ENCODE measurements around the gene RPS25. TPM values are rescaled to one million over a fixed set of nuclear protein-coding genes. Genes with fewer than 3 reads are reported as not detected.
"Not testable (repeated sequence)": the region's sequence is repeated elsewhere in the genome, so short reads cannot be mapped to it uniquely, and the experiment has no call there.

The RPS25 gene
- total and polyA plus RNA-seq, 2 donors = 904 to 1,476 TPM

DNA sequence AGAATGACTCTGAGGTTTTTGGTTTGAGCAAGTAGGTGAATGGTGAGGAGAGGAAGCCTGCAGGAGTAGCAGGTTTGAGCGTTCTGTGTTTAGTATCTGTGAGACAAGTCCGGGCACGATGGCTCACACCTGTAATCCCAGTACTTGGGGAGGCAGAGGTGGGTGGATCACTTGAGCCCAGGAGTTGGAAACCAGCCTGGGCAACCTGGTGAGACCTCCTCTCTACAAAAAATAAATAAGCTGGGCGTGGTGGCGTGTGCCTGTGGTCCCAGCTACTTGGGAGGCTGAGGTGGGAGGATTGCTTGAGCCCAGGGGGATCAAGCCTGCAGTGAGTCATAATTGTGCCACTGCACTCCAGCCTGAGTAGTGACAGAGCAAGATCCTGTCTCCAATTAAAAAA lies 29.9 kb downstream of the RPS25 start:
- DNase-seq (ENCODE audit: extremely low spot score) = peak; percentile 45
- WGBS = 85% methylated on average over 5 of the region's 5 CpGs
- H3K36me3 ChIP-seq (ENCODE audit: insufficient read depth) = no peaks in the 10 kb centered on the region
- no peak overlapping the region for H3K27ac ChIP-seq (ENCODE audit: low read depth)
- H3K4me1 ChIP-seq (ENCODE audit: insufficient read depth) = no peaks in the 10 kb centered on the region
- H3K4me3 ChIP-seq (ENCODE audit: low read depth, low read length) = no peak overlapping the region

DNA sequence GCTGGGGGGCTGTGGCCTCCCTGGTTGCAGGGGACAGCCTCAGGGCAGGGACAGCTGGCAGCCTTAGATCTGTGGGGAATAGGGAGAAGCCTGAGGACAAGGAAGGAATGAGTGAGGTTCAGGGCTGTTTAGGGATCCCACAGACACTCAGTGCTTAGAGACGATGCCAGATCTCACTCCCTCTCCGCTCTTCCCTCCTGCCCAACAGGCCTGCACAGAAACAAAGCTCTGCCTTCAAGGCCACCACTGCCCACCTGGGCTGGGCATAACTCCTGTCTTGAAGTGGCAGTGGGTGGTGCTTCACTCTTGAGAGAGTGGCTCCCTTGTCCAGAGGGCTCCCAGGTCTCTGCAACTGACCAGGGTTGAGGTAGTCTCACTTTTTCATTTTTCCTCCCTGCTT lies 33.3 kb downstream of the RPS25 start:
- no peak overlapping the region for H3K27ac ChIP-seq (ENCODE audit: low read depth)
- 67% methylated on average over 2 of the region's 2 CpGs for WGBS
- no peaks in the 10 kb centered on the region for H3K36me3 ChIP-seq (ENCODE audit: insufficient read depth)
- no peaks in the 10 kb centered on the region for H3K4me1 ChIP-seq (ENCODE audit: insufficient read depth)
- no peak for DNase-seq (ENCODE audit: extremely low spot score)
- H3K4me3 ChIP-seq (ENCODE audit: low read depth, low read length) = no peak overlapping the region

- not testable (repeated sequence) for H3K36me3 ChIP-seq (ENCODE audit: insufficient read depth); H3K27ac ChIP-seq (ENCODE audit: low read depth)
Measured at GRCh38 chr11:118984337-118984736, 33.8 kb downstream of the RPS25 start.

DNA sequence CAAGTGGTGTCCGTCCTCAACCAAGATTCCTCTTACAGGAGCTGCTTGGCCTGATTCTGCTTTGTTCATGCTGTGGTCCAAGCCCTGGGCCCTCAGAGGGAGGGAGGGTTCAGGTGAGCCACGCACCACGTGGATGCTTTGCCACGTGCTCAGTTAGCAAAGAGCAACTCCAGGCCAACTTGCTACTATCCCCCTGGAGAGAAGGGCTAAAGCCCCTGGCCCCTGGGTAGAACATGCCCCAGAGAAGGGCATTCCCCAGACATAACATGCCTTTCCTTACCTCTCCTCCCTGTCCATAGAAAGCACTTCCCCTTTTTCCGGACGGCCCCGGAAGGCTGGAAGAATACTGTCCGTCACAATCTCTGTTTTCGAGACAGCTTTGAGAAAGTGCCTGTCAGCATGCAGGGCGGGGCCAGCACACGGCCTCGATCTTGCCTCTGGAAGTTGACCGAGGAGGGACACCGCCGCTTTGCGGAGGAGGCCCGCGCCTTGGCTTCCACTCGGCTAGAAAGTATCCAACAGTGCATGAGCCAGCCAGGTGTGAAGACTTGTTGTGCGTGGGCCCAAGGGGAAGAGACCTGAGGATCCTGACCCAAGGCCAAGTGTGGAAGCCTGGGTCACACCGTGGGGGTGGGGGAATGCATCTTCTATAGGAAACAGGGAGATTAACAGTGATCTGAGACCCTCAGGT lies 37.8 kb downstream of the RPS25 start:
- no peak overlapping the region for H3K27ac ChIP-seq (ENCODE audit: low read depth)
- no peaks in the 10 kb centered on the region for H3K36me3 ChIP-seq (ENCODE audit: insufficient read depth)
- 29% methylated on average over 21 of the region's 21 CpGs for WGBS
- no peak overlapping the region for H3K4me3 ChIP-seq (ENCODE audit: low read depth, low read length)
- DNase-seq (ENCODE audit: extremely low spot score) = no peak
- H3K4me1 ChIP-seq (ENCODE audit: insufficient read depth) = no peaks in the 10 kb centered on the region

More at GRCh38 chr11:118984337-118984736, 33.8 kb downstream of the RPS25 start:
- not testable (repeated sequence) for H3K4me3 ChIP-seq (ENCODE audit: low read depth, low read length); DNase-seq (ENCODE audit: extremely low spot score); H3K4me1 ChIP-seq (ENCODE audit: insufficient read depth)
- 69% methylated on average over 8 of the region's 8 CpGs for WGBS

GRCh38 chr11:118979434-118979833 lies 38.7 kb downstream of the RPS25 start:
- 39% methylated on average over 9 of the region's 9 CpGs for WGBS
- DNase-seq (ENCODE audit: extremely low spot score) = no peak
- Histone ChIP-seq H3K36me3 (ENCODE audit: insufficient read depth) (no peaks in the 10 kb centered on the region), H3K27ac (ENCODE audit: low read depth) (no peak overlapping the region), H3K4me3 (ENCODE audit: low read depth, low read length) (no peak overlapping the region), H3K4me1 (ENCODE audit: insufficient read depth) (no peaks in the 10 kb centered on the region)

DNA sequence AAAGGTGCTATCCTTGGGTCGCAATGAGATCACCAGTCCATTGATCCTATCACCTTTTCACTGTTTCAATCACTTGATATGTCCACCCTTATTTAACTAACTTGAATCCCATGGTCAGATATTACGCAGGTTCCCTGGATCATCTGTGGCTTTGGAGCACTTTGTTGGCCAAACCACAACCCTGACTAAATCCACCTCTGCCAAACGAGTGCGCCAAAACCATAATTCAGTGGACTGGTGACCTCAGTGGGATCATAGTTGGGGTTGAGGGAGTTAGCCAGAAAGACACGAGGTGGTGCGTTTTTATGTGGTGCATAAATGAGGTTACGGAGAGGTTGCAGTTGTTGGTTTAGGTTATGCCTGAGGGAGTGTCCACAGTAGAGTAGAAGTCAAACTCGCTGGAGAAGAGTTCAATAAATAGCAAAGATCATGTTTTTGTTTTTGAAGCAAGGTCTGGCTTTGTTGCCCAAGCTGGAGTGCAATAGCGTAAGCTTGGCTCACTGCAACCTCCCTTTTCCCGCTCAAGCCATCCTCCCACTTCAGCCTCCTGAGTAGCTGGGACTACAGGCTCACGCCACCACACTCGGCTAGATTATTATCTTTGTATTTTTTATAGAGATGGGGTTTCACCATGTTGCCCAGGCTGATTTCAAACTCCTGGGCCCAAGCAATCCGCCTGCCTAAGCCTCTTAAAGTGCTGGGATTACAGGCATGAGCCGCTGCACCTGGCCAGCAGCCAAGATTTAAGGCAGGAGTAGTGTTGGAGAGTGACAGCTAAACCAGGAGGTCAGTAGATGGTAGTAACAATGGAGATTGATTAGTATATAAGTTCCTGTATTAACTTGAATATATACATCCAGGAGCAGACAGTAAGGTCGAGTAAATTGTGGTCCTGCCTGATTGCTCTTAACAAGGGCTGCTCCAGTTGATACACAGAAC lies 42.1 kb downstream of the RPS25 start:
- no peaks in the 10 kb centered on the region for H3K36me3 ChIP-seq (ENCODE audit: insufficient read depth)
- no peak overlapping the region for H3K27ac ChIP-seq (ENCODE audit: low read depth)
- DNase-seq (ENCODE audit: extremely low spot score) = no peak
- 72% methylated on average over 15 of the region's 15 CpGs for WGBS
- H3K4me3 ChIP-seq (ENCODE audit: low read depth, low read length) = no peak overlapping the region
- H3K4me1 ChIP-seq (ENCODE audit: insufficient read depth) = no peaks in the 10 kb centered on the region

DNA sequence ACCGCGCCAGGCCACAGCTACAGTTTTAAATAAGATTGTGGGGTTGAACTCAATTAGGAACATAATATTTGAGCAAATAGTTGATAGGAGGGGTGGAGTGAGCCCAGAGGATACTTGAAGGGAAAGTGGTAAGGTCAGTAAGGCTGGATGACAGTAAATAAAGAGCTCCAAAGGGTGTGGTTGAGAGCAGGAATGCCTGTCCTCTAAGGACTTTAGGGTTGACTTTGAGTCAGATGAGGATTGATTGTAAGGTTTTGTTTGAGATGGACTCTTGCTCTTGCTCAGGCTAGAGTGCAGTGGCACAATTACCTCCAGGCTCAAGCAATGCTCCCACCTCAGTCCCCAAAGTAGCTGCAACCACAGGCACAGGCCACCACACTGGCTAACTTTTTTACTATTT lies 44.2 kb downstream of the RPS25 start:
- no peaks in the 10 kb centered on the region for H3K36me3 ChIP-seq (ENCODE audit: insufficient read depth)
- H3K4me1 ChIP-seq (ENCODE audit: insufficient read depth) = no peaks in the 10 kb centered on the region
- DNase-seq (ENCODE audit: extremely low spot score) = no peak
- H3K4me3 ChIP-seq (ENCODE audit: low read depth, low read length) = no peak overlapping the region
- WGBS = 70% methylated on average over 2 of the region's 2 CpGs
- no peak overlapping the region for H3K27ac ChIP-seq (ENCODE audit: low read depth)

DNA sequence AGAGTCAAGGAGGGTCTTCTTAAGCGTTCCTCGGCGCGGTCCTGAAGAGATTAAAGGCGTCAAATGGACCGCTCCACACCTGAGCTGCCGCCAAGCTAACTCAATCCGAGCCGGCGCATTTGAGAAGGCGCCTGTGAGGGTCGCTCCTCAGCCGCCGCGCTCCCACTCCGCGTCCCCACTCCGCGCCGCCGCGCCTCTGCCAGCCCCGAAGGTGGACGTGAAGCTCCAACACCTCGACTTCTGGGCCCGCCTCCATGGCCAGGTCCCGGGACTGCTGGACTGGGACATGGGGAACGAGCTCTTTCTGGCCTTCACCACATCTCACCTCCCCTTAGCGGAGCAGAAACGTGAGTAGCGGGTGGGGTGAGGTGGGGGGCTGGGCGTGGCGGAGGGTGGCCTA lies 46.5 kb downstream of the RPS25 start, which contains the start of gene FOXR1:
Gene FOXR1 (plus strand): TSS at position 116 of the 400 bp plus-strand sequence. CDS start 171 bp downstream, at position 287.
- H3K4me1 ChIP-seq (ENCODE audit: insufficient read depth) = no peaks in the 10 kb centered on the region
- H3K4me3 ChIP-seq (ENCODE audit: low read depth, low read length) = no peak within 1 kb of the TSS
- WGBS = 46% methylated on average over 33 of the region's 33 CpGs
- no peak for DNase-seq (ENCODE audit: extremely low spot score)
- H3K27ac ChIP-seq (ENCODE audit: low read depth) = no peak within 1 kb of the TSS
- H3K36me3 ChIP-seq (ENCODE audit: insufficient read depth) = no peaks in the 10 kb centered on the region

- 91% methylated on average over 2 of the region's 2 CpGs for WGBS
- DNase-seq (ENCODE audit: extremely low spot score); H3K4me1 ChIP-seq (ENCODE audit: insufficient read depth); H3K4me3 ChIP-seq (ENCODE audit: low read depth, low read length); H3K36me3 ChIP-seq (ENCODE audit: insufficient read depth); H3K27ac ChIP-seq (ENCODE audit: low read depth): not testable (repeated sequence)
Measured at GRCh38 chr11:118969508-118969907, 48.6 kb downstream of the RPS25 start.

Small RNA genes lying within 50 kb of the gene (small RNA-seq; reads per million reads assigned to genes)
- gene AP003392.2 = not detected
- not detected for gene RF00017
- not detected for gene RF00019

Other genes starting within 250 kb of the RPS25 start
- 212 TPM for gene DDX6, start 227.2 kb downstream of the RPS25 start, total RNA-seq
- gene DDX6, start 227.2 kb downstream of the RPS25 start, polyA plus RNA-seq = 33.3 TPM
- gene CXCR5, start 134.5 kb downstream of the RPS25 start, total RNA-seq = not detected
- gene CXCR5, start 134.5 kb downstream of the RPS25 start, polyA plus RNA-seq = 0.38 TPM
- gene BCL9L, start 92.4 kb downstream of the RPS25 start, total RNA-seq = 15.1 TPM
- gene BCL9L, start 92.4 kb downstream of the RPS25 start, polyA plus RNA-seq = 48.1 TPM
- gene UPK2, start 62.0 kb downstream of the RPS25 start, total RNA-seq = 38.2 TPM
- 33.8 TPM for gene UPK2, start 62.0 kb downstream of the RPS25 start, polyA plus RNA-seq
- gene FOXR1, start 46.6 kb downstream of the RPS25 start, total RNA-seq = not detected
- gene FOXR1, start 46.6 kb downstream of the RPS25 start, polyA plus RNA-seq = not detected
- 34.3 TPM for gene CENATAC, start 20.2 kb downstream of the RPS25 start, total RNA-seq
- gene CENATAC, start 20.2 kb downstream of the RPS25 start, polyA plus RNA-seq = 12.8 TPM
- gene TRAPPC4, start 423 bp upstream of the RPS25 start, total RNA-seq = 40.6 TPM
- gene TRAPPC4, start 423 bp upstream of the RPS25 start, polyA plus RNA-seq = 59.3 TPM
- gene SLC37A4, start 12.5 kb upstream of the RPS25 start, total RNA-seq = 5.2 TPM
- gene SLC37A4, start 12.5 kb upstream of the RPS25 start, polyA plus RNA-seq = 9.8 TPM
- 32.4 TPM for gene HYOU1, start 38.9 kb upstream of the RPS25 start, total RNA-seq
- 43.8 TPM for gene HYOU1, start 38.9 kb upstream of the RPS25 start, polyA plus RNA-seq
- gene VPS11, start 49.5 kb upstream of the RPS25 start, total RNA-seq = 20.2 TPM
- gene VPS11, start 49.5 kb upstream of the RPS25 start, polyA plus RNA-seq = 41.9 TPM
- gene HMBS, start 66.5 kb upstream of the RPS25 start, total RNA-seq = 6.5 TPM
- 19.0 TPM for gene HMBS, start 66.5 kb upstream of the RPS25 start, polyA plus RNA-seq
- 12.1 TPM for gene DPAGT1, start 83.5 kb upstream of the RPS25 start, total RNA-seq
- gene DPAGT1, start 83.5 kb upstream of the RPS25 start, polyA plus RNA-seq = 29.1 TPM
- gene C2CD2L, start 89.0 kb upstream of the RPS25 start, total RNA-seq = 3.4 TPM
- gene C2CD2L, start 89.0 kb upstream of the RPS25 start, polyA plus RNA-seq = 9.8 TPM
- 16.5 TPM for gene HINFP, start 103.2 kb upstream of the RPS25 start, total RNA-seq
- 17.6 TPM for gene HINFP, start 103.2 kb upstream of the RPS25 start, polyA plus RNA-seq
- 0.95 TPM for gene ABCG4, start 130.7 kb upstream of the RPS25 start, total RNA-seq
- gene ABCG4, start 130.7 kb upstream of the RPS25 start, polyA plus RNA-seq = 0.18 TPM
- gene NLRX1, start 150.4 kb upstream of the RPS25 start, total RNA-seq = 11.7 TPM
- gene NLRX1, start 150.4 kb upstream of the RPS25 start, polyA plus RNA-seq = 24.3 TPM
- 0.74 TPM for gene NHERF4, start 167.1 kb upstream of the RPS25 start, total RNA-seq
- 0.28 TPM for gene NHERF4, start 167.1 kb upstream of the RPS25 start, polyA plus RNA-seq
- gene CBL, start 188.0 kb upstream of the RPS25 start, total RNA-seq = 15.5 TPM
- 8.0 TPM for gene CBL, start 188.0 kb upstream of the RPS25 start, polyA plus RNA-seq